Endothelial cell of umbilical vein (primary cell): ENCODE results near the gene FILIP1L. TPM values are rescaled to one million over a fixed set of nuclear protein-coding genes. Genes with fewer than 3 reads are reported as not detected.

Source experiments
- BruUV-seq: library from RNA; stranded (reverse); fragments of 400-500 nt; replicated peaks from 2 replicates; lab custom pipeline; 2021; lab: Mats Ljungman, UMichigan
- CTCF ChIA-PET: fragments of 300-600, 350-600 bp; sonication (Branson Sonifier 250); formaldehyde crosslinking; loops from one replicate; lab custom pipeline; 2021; ENCODE audit warnings: antibody characterized with exemption, inconsistent platforms; lab: Charles Lee
- POLR2A ChIA-PET: fragments of 300-600, 350-600 bp; sonication (Branson Sonifier 250); formaldehyde crosslinking; loops from one replicate; lab custom pipeline; 2021; ENCODE audit warnings: antibody characterized with exemption, inconsistent platforms; lab: Charles Lee
- DNase-seq: peaks from one replicate; pipeline ENCODE4 v3.0.0-alpha.2; 2011; ENCODE audit warnings: low read depth, low spot score
- FAIRE-seq: peaks from 2 replicates; lab custom pipeline; 2011; peaks lifted over from hg19 to GRCh38; lab: Jason Lieb, UNC
- H2AFZ ChIP-seq: 2 replicates; pipeline ENCODE4 v1.6.0; 2012; ENCODE audit warnings: low read depth, low read length, control low read depth, inconsistent platforms
- H3K27ac ChIP-seq: 2 replicates; pipeline ENCODE4 v1.5.1; 2011; ENCODE audit warnings: low read depth, mild to moderate bottlenecking, control low read depth, low read length, moderate library complexity; ENCODE audit not compliant: insufficient read depth
- H3K27me3 ChIP-seq, 2 experiments: 2 replicates each; pipeline versions ENCODE4 v1.6.0 to v1.6.1; 2011; ENCODE audit warnings: low read length in 2 of 2, mixed read lengths in 1 of 2; ENCODE audit not compliant: control insufficient read depth in 2 of 2, insufficient read depth in 2 of 2
- H3K36me3 ChIP-seq, 2 experiments: 2 replicates in 1 of 2; 3 replicates in 1 of 2; pipeline ENCODE4 v1.5.1; 2011; ENCODE audit warnings: low read length in 2 of 2, mild to moderate bottlenecking in 1 of 2, moderate library complexity in 1 of 2; ENCODE audit not compliant: control insufficient read depth in 2 of 2, insufficient read depth in 2 of 2; ENCODE audit errors: extremely low read depth in 1 of 2
- H3K4me1 ChIP-seq: 3 replicates; pipeline ENCODE4 v1.5.1; 2011; ENCODE audit warnings: mild to moderate bottlenecking, low read length; ENCODE audit not compliant: control insufficient read depth, insufficient read depth; ENCODE audit errors: extremely low read depth
- H3K4me2 ChIP-seq: 2 replicates; pipeline ENCODE4 v1.6.1; 2011; ENCODE audit warnings: low read length, control low read depth, mixed read lengths; ENCODE audit not compliant: insufficient read depth
- H3K4me3 ChIP-seq, 3 experiments: fragments of 200-600 bp in 1 of 3; sonication (generic), shearing (Covaris generic) in 1 of 3; replicated peaks in 1 of 3; 2 replicates each; pipeline ENCODE4 v1.5.1; 2011 to 2016; ENCODE audit warnings: control low read depth in 3 of 3, low read length in 3 of 3, mild to moderate bottlenecking in 2 of 3, inconsistent platforms in 1 of 3, low read depth in 1 of 3, moderate library complexity in 1 of 3; ENCODE audit not compliant: insufficient read depth in 1 of 3
- H3K79me2 ChIP-seq: 2 replicates; pipeline ENCODE4 v1.6.0; 2012; ENCODE audit warnings: low read length, inconsistent platforms; ENCODE audit not compliant: control insufficient read depth, insufficient read depth
- H3K9ac ChIP-seq: replicated peaks from 2 replicates; pipeline ENCODE3; 2011; ENCODE audit warnings: low read length, control low read depth; ENCODE audit not compliant: insufficient read depth; ENCODE audit errors: extremely low read depth
- H3K9me1 ChIP-seq: replicated peaks from 3 replicates; pipeline ENCODE4 v1.6.0; 2011; ENCODE audit warnings: mild to moderate bottlenecking, low read length; ENCODE audit not compliant: control insufficient read depth, insufficient read depth; ENCODE audit errors: extremely low read depth
- H3K9me3 ChIP-seq: replicated peaks from 2 replicates; pipeline ENCODE4 v1.5.1; 2012; ENCODE audit warnings: low read length, inconsistent platforms; ENCODE audit not compliant: control insufficient read depth, insufficient read depth
- H4K20me1 ChIP-seq: replicated peaks from 2 replicates; pipeline ENCODE3; 2011; ENCODE audit warnings: mild to moderate bottlenecking, low read length; ENCODE audit not compliant: control insufficient read depth, insufficient read depth; ENCODE audit errors: extremely low read depth
- EZH2 ChIP-seq: IDR thresholded peaks from 2 replicates; pipeline ENCODE4 v1.6.1; 2012; ENCODE audit warnings: borderline replicate concordance, low read depth, mild to moderate bottlenecking, moderate library complexity, low read length, inconsistent platforms; ENCODE audit not compliant: severe bottlenecking
- FOS ChIP-seq: IDR thresholded peaks from 2 replicates; pipeline ENCODE4 v1.6.1; 2011; ENCODE audit warnings: mild to moderate bottlenecking, low read length, moderate library complexity, borderline replicate concordance; ENCODE audit not compliant: insufficient read depth
- GATA2 ChIP-seq: IDR thresholded peaks from 2 replicates; pipeline ENCODE4 v1.7.0; 2011; ENCODE audit warnings: low read depth, mild to moderate bottlenecking, moderate library complexity, mixed read lengths, low read length; ENCODE audit not compliant: insufficient read length, insufficient read depth
- JUN ChIP-seq: IDR thresholded peaks from 2 replicates; pipeline ENCODE4 v1.6.1; 2011; ENCODE audit warnings: borderline replicate concordance, low read depth; ENCODE audit not compliant: insufficient read length, insufficient read depth
- MYC ChIP-seq: IDR thresholded peaks from one replicate; pipeline ENCODE4 v1.6.1; 2011; ENCODE audit warnings: mild to moderate bottlenecking, low read depth, low read length
- POLR2A ChIP-seq: IDR thresholded peaks from 2 replicates; pipeline ENCODE4 v1.6.1; 2012; ENCODE audit warnings: low read depth, mild to moderate bottlenecking, control low read depth, low read length
- POLR2AphosphoS5 ChIP-seq: IDR thresholded peaks from 2 replicates; pipeline ENCODE4 v1.6.1; 2012; ENCODE audit warnings: low read depth, mild to moderate bottlenecking, control low read depth, low read length, moderate library complexity; ENCODE audit not compliant: insufficient read depth
- dilution Hi-C: fragments of 300-500 bp; cut with MboI; formaldehyde crosslinking; loops from one replicate; pipeline ENCODE4 v1.15.0; 2019; ENCODE audit warnings: low sequenced_read_pairs; ENCODE audit not compliant: extremely low pct_ligation_motif_present
- intact Hi-C: fragments of 100-400 bp; cut with micrococcal nuclease; formaldehyde crosslinking; loops from one replicate; pipeline ENCODE4 v1.10.0; 2022
- polyA plus RNA-seq, 4 experiments: library from polyadenylated mRNA; depleted of rRNA in 3 of 4; stranded (reverse) in 3 of 4; unstranded in 1 of 4; fragments of >200 nt; gene quantifications; 2 replicates each; pipeline versions ENCODE4 v1.2.1 to v1.2.3, GENCODE V29; 2011 to 2012; ENCODE audit warnings: missing spikeins in 1 of 4
- total RNA-seq: library from RNA; stranded (reverse); gene quantifications from 2 replicates; pipeline ENCODE4 v1.2.3, GENCODE V29; 2021
- TF ChIP-seq, protein P1 (sequence below): IDR thresholded peaks from 2 replicates; pipeline ENCODE4 v1.6.1; 2011; ENCODE audit not compliant: insufficient read depth, insufficient read length
- TF ChIP-seq, protein P2 (sequence below), 2 donors: IDR thresholded peaks; 1 replicate in 1 of 2; 2 replicates in 1 of 2; pipeline ENCODE4 v1.5.1; 2011; ENCODE audit warnings: low read length in 2 of 2, mild to moderate bottlenecking in 2 of 2, moderate library complexity in 2 of 2, control low read depth in 1 of 2, inconsistent platforms in 1 of 2, low read depth in 1 of 2; ENCODE audit not compliant: insufficient read depth in 1 of 2; ENCODE audit errors: extremely low read depth in 1 of 2

Gene FILIP1L
- total and polyA plus RNA-seq, 2 donors (not counting 3 experiments of a cell fraction or from before 2014, with no cell fraction given), result 26.0 to 29.9 TPM

DNA sequence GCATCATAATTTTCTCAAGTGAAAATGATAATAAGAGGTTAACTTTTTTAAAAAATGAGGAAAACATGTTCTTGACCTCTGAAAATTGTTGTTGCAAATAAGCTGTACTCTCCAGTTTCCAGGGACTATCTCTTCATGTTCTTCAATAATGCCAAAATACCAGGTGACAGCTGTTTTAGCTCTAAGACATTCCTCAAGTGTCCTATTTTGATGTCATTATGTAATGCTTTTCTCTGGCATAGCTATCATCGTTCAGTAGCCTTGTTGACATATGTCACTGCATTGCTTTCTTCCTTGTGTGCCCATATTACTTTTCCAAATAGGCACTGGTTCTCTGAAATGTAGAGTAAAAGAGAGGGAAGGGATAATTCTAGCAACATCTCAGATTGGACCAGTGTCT, 5.7 kb upstream of the FILIP1L start:
- no peaks in the 10 kb centered on the region for H4K20me1 ChIP-seq
- TF ChIP-seq POLR2A (no peak), JUN (no peak), POLR2AphosphoS5 (no peak), FOS (no peak), MYC (no peak), EZH2 (no peak), GATA2 (no peak)
- TF ChIP-seq, protein P1, sequence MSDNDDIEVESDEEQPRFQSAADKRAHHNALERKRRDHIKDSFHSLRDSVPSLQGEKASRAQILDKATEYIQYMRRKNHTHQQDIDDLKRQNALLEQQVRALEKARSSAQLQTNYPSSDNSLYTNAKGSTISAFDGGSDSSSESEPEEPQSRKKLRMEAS, result no peak
- TF ChIP-seq, protein P2, sequence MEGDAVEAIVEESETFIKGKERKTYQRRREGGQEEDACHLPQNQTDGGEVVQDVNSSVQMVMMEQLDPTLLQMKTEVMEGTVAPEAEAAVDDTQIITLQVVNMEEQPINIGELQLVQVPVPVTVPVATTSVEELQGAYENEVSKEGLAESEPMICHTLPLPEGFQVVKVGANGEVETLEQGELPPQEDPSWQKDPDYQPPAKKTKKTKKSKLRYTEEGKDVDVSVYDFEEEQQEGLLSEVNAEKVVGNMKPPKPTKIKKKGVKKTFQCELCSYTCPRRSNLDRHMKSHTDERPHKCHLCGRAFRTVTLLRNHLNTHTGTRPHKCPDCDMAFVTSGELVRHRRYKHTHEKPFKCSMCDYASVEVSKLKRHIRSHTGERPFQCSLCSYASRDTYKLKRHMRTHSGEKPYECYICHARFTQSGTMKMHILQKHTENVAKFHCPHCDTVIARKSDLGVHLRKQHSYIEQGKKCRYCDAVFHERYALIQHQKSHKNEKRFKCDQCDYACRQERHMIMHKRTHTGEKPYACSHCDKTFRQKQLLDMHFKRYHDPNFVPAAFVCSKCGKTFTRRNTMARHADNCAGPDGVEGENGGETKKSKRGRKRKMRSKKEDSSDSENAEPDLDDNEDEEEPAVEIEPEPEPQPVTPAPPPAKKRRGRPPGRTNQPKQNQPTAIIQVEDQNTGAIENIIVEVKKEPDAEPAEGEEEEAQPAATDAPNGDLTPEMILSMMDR (IDR thresholded peaks at IDR 0.05; ENCODE audit: extremely low read depth in 1 of 2, insufficient read depth in 1 of 2, low read depth in 1 of 2, low read length in 2 of 2), result no peak
- no peaks in the 10 kb centered on the region for H3K79me2 ChIP-seq
- H3K27me3 ChIP-seq, result no peaks in the 10 kb centered on the region
- H3K27ac ChIP-seq, result no peak overlapping the region
- no peaks in the 10 kb centered on the region for H3K9me3 ChIP-seq
- no peak overlapping the region for H3K4me3 ChIP-seq
- H3K9me1 ChIP-seq, result no peaks in the 10 kb centered on the region
- CTCF ChIA-PET, result no interaction called here
- no peak for FAIRE-seq
- DNase-seq, result no peak
- H3K4me2 ChIP-seq, result no peak overlapping the region
- H3K36me3 ChIP-seq, result no peaks in the 10 kb centered on the region
- H3K9ac ChIP-seq, result no peak overlapping the region
- no peak overlapping the region for H2AFZ ChIP-seq
- no TSS peak for BruUV-seq
- POLR2A ChIA-PET, result no interaction called here
- H3K4me1 ChIP-seq, result peaks cover 2% of the 10 kb centered on the region
- dilution Hi-C loops (no loop called here), intact Hi-C loops (no loop called here)
